Stimulated activated CD8-positive, alpha-beta memory T cell treated with anti-CD3 and anti-CD28 coated beads, Interleukin-2, amount 100 ng/mL, for 48 hours (primary cell): ENCODE measurements around the gene THEMIS.
"Not testable (repeated sequence)": the region's sequence is repeated elsewhere in the genome, so short reads cannot be mapped to it uniquely, and the experiment has no call there.

Experiments
- DNase-seq, 2 donors: peaks; one replicate each; pipeline ENCODE4 v3.0.0-alpha.2; 2020; ENCODE audit warnings: low read depth in 2 of 2

Gene THEMIS

GRCh38 chr6:127900935-127901334, at the start of gene THEMIS:
THEMIS (minus strand) TSS chr6:127901058; CDS start chr6:127900932, 126 bp downstream.
- no peak for DNase-seq

- no peak for DNase-seq
Observed at GRCh38 chr6:127949251-127949650, 48.4 kb upstream of the THEMIS start.

GRCh38 chr6:127946388-127946787, 45.5 kb upstream of the THEMIS start:
- DNase-seq = no peak

GRCh38 chr6:127945434-127946097, 44.7 kb upstream of the THEMIS start:
- DNase-seq = no peak

- DNase-seq = no peak
Observed at GRCh38 chr6:127941228-127941627, 40.4 kb upstream of the THEMIS start.

GRCh38 chr6:127939442-127940066, 38.7 kb upstream of the THEMIS start:
- no peak for DNase-seq

- no peak for DNase-seq
Observed at GRCh38 chr6:127938701-127939100, 37.8 kb upstream of the THEMIS start.

GRCh38 chr6:127937747-127938146, 36.9 kb upstream of the THEMIS start:
- no peak for DNase-seq

GRCh38 chr6:127937102-127937501, 36.2 kb upstream of the THEMIS start:
- DNase-seq = no peak

GRCh38 chr6:127934956-127935355, 34.1 kb upstream of the THEMIS start:
- DNase-seq = no peak

GRCh38 chr6:127933852-127934840, 33.3 kb upstream of the THEMIS start:
- DNase-seq = no peak

- DNase-seq = no peak
Observed at GRCh38 chr6:127933137-127933536, 32.3 kb upstream of the THEMIS start.

- no peak for DNase-seq
Observed at GRCh38 chr6:127932708-127933107, 31.9 kb upstream of the THEMIS start.

- DNase-seq = not testable (repeated sequence)
Observed at GRCh38 chr6:127926441-127926840, 25.6 kb upstream of the THEMIS start.

- no peak for DNase-seq
Observed at GRCh38 chr6:127924440-127924839, 23.6 kb upstream of the THEMIS start.

- DNase-seq = no peak
Observed at GRCh38 chr6:127924031-127924430, 23.2 kb upstream of the THEMIS start.

- DNase-seq = no peak
Observed at GRCh38 chr6:127923135-127923534, 22.3 kb upstream of the THEMIS start.

GRCh38 chr6:127921982-127922381, 21.1 kb upstream of the THEMIS start:
- DNase-seq = no peak

GRCh38 chr6:127920804-127921203, 19.9 kb upstream of the THEMIS start:
- no peak for DNase-seq

GRCh38 chr6:127918506-127919427, 17.9 kb upstream of the THEMIS start:
- no peak for DNase-seq

GRCh38 chr6:127917766-127918165, 16.9 kb upstream of the THEMIS start:
- DNase-seq = no peak
